ENCODE measurements around the gene PTRH1.
A peak's percentile ranks its signal among the peaks of the same experiment; 100 is the strongest.

PTRH1 gene

GRCh38 chr9:127714951-127715469 is 453 bp downstream of the PTRH1 start:
- Histone ChIP-seq H3K4me1 (no peaks in the 10 kb centered on the region), H3K27ac (peak overlapping the region; percentile 88), H3K9ac (no peak overlapping the region), H2AFZ (peak overlapping the region; percentile 94), H3K27me3 (ENCODE audit: control insufficient read depth, insufficient read depth, low read length) (no peaks in the 10 kb centered on the region), H3K79me2 (no peaks in the 10 kb centered on the region), H3K36me3 (ENCODE audit: control insufficient read depth, insufficient read depth, low read length) (no peaks in the 10 kb centered on the region), H3K4me2 (ENCODE audit: low read length) (peak overlapping the region; percentile 98), H3K9me3 (ENCODE audit: control insufficient read depth, low read length) (no peaks in the 10 kb centered on the region), H3K4me3 (ENCODE audit: low read depth, low read length) (peak overlapping the region; percentile 85)
- no peak for TF ChIP-seq CTCF (IDR thresholded peaks at IDR 0.05)

GRCh38 chr9:127714020-127714750 is 1.3 kb downstream of the PTRH1 start:
- Histone ChIP-seq H3K9me3 (ENCODE audit: control insufficient read depth, low read length) (no peaks in the 10 kb centered on the region), H3K4me3 (ENCODE audit: low read depth, low read length) (peak overlapping the region; percentile 15), H2AFZ (no peak overlapping the region), H3K4me1 (no peaks in the 10 kb centered on the region), H3K36me3 (ENCODE audit: control insufficient read depth, insufficient read depth, low read length) (no peaks in the 10 kb centered on the region), H3K27ac (no peak overlapping the region), H3K9ac (no peak overlapping the region), H3K79me2 (no peaks in the 10 kb centered on the region), H3K4me2 (ENCODE audit: low read length) (peak overlapping the region; percentile 39), H3K27me3 (ENCODE audit: control insufficient read depth, insufficient read depth, low read length) (no peaks in the 10 kb centered on the region)
- TF ChIP-seq CTCF (IDR thresholded peaks at IDR 0.05), result no peak

DNA sequence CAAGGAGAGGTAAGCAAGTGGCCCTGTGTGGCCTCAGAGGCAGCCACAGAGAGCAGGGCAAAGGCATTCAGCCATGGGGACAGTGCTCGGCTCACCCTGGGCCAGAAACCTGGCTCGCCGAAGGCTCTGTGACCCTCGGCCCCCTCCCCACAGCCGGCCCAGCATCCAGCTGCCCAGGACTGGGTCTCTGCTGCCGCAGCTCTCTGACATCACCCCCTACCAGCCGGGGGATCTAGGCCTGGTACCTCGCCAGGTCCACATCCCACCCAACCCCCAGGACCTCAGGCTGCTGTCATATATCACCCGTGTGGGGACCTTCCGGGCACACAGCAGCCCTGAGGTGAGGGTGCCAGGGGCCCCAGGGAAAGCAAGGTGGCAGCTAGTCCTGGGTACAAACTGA is 2.6 kb downstream of the PTRH1 start:
- no peaks in the 10 kb centered on the region for H3K9me3 ChIP-seq (ENCODE audit: control insufficient read depth, low read length)
- no peaks in the 10 kb centered on the region for H3K4me1 ChIP-seq
- no peaks in the 10 kb centered on the region for H3K79me2 ChIP-seq
- no peaks in the 10 kb centered on the region for H3K27me3 ChIP-seq (ENCODE audit: control insufficient read depth, insufficient read depth, low read length)
- H3K9ac ChIP-seq, result no peak overlapping the region
- no peak overlapping the region for H3K4me3 ChIP-seq (ENCODE audit: low read depth, low read length)
- no peaks in the 10 kb centered on the region for H3K36me3 ChIP-seq (ENCODE audit: control insufficient read depth, insufficient read depth, low read length)
- no peak overlapping the region for H3K27ac ChIP-seq
- no peak overlapping the region for H2AFZ ChIP-seq
- TF ChIP-seq CTCF (IDR thresholded peaks at IDR 0.05), result no peak
- no peak overlapping the region for H3K4me2 ChIP-seq (ENCODE audit: low read length)

- Histone ChIP-seq H3K4me3 (ENCODE audit: low read depth, low read length) (no peak overlapping the region), H3K9ac (no peak overlapping the region), H3K36me3 (ENCODE audit: control insufficient read depth, insufficient read depth, low read length) (no peaks in the 10 kb centered on the region), H3K9me3 (ENCODE audit: control insufficient read depth, low read length) (no peaks in the 10 kb centered on the region), H3K79me2 (no peaks in the 10 kb centered on the region), H3K4me1 (no peaks in the 10 kb centered on the region), H3K4me2 (ENCODE audit: low read length) (no peak overlapping the region), H3K27ac (no peak overlapping the region), H3K27me3 (ENCODE audit: control insufficient read depth, insufficient read depth, low read length) (no peaks in the 10 kb centered on the region), H2AFZ (no peak overlapping the region)
- TF ChIP-seq CTCF (IDR thresholded peaks at IDR 0.05), result no peak
Observed at GRCh38 chr9:127712371-127712770, 3.1 kb downstream of the PTRH1 start.

DNA sequence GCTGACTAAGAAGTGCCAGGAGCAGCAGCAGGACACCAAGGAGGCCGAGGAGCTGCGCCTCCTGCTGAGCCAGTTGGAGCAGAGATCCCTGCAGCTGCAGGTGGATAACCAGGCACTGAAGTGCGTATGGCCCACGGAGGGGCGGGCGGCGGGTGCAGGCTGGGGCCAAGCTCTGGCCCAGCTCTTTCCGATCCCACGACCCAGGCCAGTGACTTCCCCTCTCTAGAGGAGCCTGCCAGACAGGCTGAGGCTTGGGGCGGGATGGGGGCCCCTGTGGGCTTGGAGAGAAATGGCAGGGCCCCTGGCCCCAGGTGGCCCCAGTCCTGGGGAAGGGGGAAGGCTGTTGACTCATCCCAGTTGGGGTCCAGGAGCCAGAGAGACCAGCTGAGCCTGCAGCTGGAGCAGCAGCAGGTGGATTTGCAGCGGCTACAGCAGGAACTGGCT is 3.6 kb downstream of the PTRH1 start:
- H3K27me3 ChIP-seq (ENCODE audit: control insufficient read depth, insufficient read depth, low read length), result no peaks in the 10 kb centered on the region
- H3K27ac ChIP-seq, result no peak overlapping the region
- H3K9ac ChIP-seq, result no peak overlapping the region
- H3K4me2 ChIP-seq (ENCODE audit: low read length), result no peak overlapping the region
- no peak for TF ChIP-seq CTCF (IDR thresholded peaks at IDR 0.05)
- no peak overlapping the region for H3K4me3 ChIP-seq (ENCODE audit: low read depth, low read length)
- no peaks in the 10 kb centered on the region for H3K4me1 ChIP-seq
- H3K79me2 ChIP-seq, result no peaks in the 10 kb centered on the region
- H3K36me3 ChIP-seq (ENCODE audit: control insufficient read depth, insufficient read depth, low read length), result no peaks in the 10 kb centered on the region
- no peak overlapping the region for H2AFZ ChIP-seq
- H3K9me3 ChIP-seq (ENCODE audit: control insufficient read depth, low read length), result no peaks in the 10 kb centered on the region

All from parathyroid adenoma (tissue), 2 donors.